ENCODE measurements around the gene FGG.
"Not testable (repeated sequence)": the region's sequence is repeated elsewhere in the genome, so short reads cannot be mapped to it uniquely, and the experiment has no call there.

DNA sequence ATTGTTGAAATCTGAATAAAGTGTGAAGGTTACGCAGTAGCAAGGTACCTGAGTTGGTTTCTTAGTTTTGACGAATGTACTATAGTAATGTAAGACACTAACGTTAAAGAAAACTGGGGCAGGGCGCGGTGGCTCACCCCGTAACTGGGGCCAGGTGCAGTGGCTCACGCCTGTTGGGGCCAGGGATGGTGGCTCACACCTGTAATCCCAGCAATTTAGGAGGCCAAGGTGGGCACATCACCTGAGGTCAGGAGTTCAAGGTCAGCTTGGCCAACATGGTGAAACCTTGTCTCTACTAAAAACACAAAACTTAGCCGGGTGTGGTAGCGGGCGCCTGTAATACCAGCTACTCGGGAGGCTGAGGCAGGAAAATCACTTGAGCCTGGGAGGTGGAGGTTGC lies 15.2 kb downstream of the FGG start:
- not testable (repeated sequence) for TF ChIP-seq CTCF (IDR thresholded peaks at IDR 0.05; ENCODE audit: extremely low read depth in 1 of 2, insufficient read depth in 1 of 2, low read depth in 1 of 2, low read length in 2 of 2); MYC (IDR thresholded peaks at IDR 0.05; ENCODE audit: low read depth, low read length); POLR2A (IDR thresholded peaks at IDR 0.05; ENCODE audit: low read depth, low read length)
